Memory B cell (primary cell): ENCODE data around the gene PDE4B.

Experiments
- ATAC-seq: fragments of 150-1000 bp; cut with Tn5 transposase; 2 replicates; pipeline ENCODE4 v1.10.0; 2021; ENCODE audit warnings: low read depth, mild to moderate bottlenecking, moderate library complexity
- DNase-seq, 2 donors: peaks; one replicate each; pipeline ENCODE4 v3.0.0; 2022; ENCODE audit warnings: low spot score in 2 of 2
- H3K27ac Mint-ChIP-seq: one replicate; pipeline ENCODE4 v1.8.0; 2022; ENCODE audit warnings: mild to moderate bottlenecking, moderate library complexity, mixed read lengths
- H3K27me3 Mint-ChIP-seq: one replicate; pipeline ENCODE4 v1.8.0; 2022; ENCODE audit warnings: mixed read lengths
- H3K36me3 Mint-ChIP-seq: one replicate; pipeline ENCODE4 v1.8.0; 2022; ENCODE audit warnings: mild to moderate bottlenecking, mixed read lengths
- H3K4me1 Mint-ChIP-seq: one replicate; pipeline ENCODE4 v1.8.0; 2022; ENCODE audit warnings: mixed read lengths
- H3K4me3 Mint-ChIP-seq: one replicate; pipeline ENCODE4 v1.8.0; 2022; ENCODE audit warnings: mild to moderate bottlenecking, moderate library complexity, mixed read lengths
- H3K9me3 Mint-ChIP-seq: one replicate; pipeline ENCODE4 v1.8.0; 2022; ENCODE audit warnings: mixed read lengths

Gene PDE4B

DNA sequence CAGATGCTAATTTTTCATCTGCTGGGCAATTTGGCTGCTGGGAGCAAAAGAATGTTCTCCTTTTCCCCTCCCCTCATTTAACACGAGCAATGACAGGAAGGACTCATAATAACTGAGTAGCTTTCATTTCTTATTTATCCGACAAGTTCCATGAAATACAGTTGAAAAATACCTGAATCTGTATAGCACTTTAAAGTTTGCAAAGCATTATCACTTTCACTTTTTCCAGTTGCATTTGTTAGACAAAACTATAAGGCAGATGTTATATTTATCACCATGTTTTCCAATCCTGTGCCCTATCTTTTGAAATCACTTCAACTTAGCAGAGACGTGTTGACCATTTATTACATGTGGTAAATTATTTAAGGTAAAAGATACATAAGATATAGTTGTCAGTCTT is 390.7 kb downstream of the PDE4B start:
- DNase-seq (no peak), ATAC-seq (no peak)
- H3K27ac Mint-ChIP-seq, result no peak overlapping the region
- no peaks in the 10 kb centered on the region for H3K9me3 Mint-ChIP-seq
- H3K27me3 Mint-ChIP-seq, result peaks cover 6% of the 10 kb centered on the region
- no peaks in the 10 kb centered on the region for H3K36me3 Mint-ChIP-seq
- H3K4me1 Mint-ChIP-seq, result no peaks in the 10 kb centered on the region
- no peak overlapping the region for H3K4me3 Mint-ChIP-seq

DNA sequence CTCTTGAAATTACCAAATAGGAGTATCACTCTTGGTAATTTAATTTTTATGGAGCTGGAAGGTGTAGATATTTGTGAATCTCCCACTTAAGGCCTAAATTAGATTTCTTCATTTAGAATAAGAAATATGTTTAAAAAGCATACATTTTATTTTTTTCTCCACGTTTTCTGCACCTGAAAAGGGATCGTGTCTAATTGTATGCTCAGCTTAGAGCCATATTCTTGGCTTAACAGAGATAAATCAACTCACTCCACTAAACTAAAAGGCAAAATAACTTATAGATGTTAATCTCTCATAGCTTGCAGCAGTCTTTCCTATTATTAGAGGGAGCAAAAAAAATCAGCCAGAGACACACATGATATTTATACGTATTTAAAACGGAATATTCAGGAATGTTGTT is 404.4 kb downstream of the PDE4B start:
- Mint-ChIP-seq H3K4me3 (no peak overlapping the region), H3K36me3 (no peaks in the 10 kb centered on the region), H3K9me3 (no peaks in the 10 kb centered on the region), H3K27me3 (peaks cover 2% of the 10 kb centered on the region), H3K27ac (no peak overlapping the region), H3K4me1 (no peaks in the 10 kb centered on the region)
- ATAC-seq (no peak), DNase-seq (no peak)

DNA sequence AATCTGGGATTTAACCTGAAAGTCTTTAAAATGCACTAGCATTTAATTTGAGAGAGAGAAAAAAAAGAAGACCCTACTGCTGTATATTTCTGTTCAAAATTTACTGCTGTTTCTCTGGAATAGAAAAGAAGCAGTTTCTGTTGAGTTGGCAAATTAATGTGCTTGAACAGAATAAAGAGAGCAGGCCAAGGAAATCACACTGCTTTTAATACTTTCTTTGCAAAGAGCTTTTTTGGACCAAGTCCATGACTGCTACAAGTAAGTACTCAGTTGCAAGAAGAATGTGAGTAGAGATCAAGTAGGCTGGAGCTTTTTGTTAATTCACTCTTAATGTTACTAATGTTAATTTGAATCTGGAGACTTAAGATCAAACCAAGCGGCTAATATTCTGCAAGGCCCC is 405.1 kb downstream of the PDE4B start:
- Mint-ChIP-seq H3K27me3 (no peaks in the 10 kb centered on the region), H3K4me3 (no peak overlapping the region), H3K9me3 (peaks cover 2% of the 10 kb centered on the region), H3K36me3 (no peaks in the 10 kb centered on the region), H3K4me1 (no peaks in the 10 kb centered on the region), H3K27ac (no peak overlapping the region)
- DNase-seq (no peak), ATAC-seq (no peak)

DNA sequence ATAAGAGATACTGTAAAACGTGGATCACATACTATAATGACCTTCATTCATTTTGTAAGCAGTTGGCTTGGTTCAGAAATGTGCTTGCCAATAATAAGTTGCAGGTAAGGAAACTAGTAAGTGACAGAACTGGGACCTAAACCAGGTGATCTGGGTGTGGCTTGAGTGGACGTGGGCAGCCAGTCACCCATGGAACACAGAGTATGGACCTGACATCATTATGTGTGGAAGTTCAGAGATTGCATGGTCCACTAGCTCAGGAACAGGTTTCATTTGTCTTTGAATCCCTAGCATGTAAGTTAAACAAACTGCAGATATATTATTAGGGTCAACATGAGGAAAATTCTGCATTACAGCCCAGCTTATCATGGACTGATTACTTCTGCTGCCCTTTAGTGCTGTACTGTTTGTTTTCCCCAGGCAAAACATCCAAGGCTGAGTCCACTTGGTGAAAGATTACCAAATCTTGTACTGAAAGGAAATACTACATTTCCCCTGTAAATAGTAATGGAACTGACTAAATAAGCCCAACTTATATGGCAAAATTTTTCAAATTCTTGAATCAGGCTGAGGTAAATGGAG is 414.0 kb downstream of the PDE4B start:
- Mint-ChIP-seq H3K27me3 (peaks cover 16% of the 10 kb centered on the region), H3K9me3 (peaks cover 6% of the 10 kb centered on the region), H3K4me3 (no peak overlapping the region), H3K36me3 (peaks cover 2% of the 10 kb centered on the region), H3K27ac (no peak overlapping the region), H3K4me1 (no peaks in the 10 kb centered on the region)
- DNase-seq, result no peak
- no peak for ATAC-seq

DNA sequence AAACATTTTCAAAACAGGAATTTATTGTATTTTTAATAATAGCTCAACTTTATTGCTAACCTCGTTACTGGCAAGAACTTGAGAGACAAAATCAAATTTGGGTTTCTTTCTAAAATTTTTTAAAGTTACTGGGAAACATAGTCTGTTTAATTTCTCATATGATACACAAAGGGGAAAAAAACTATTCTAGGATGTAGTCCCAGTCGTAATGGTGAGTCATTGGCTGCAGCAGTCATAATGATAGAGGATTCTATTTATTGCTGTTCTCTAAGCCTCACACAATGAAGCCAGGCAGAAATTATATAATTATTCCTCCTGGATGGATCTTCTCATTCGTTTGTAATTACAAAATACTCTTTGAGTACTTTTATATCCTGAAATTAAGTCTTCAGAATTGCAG is 414.8 kb downstream of the PDE4B start:
- H3K4me1 Mint-ChIP-seq, result no peaks in the 10 kb centered on the region
- no peak for ATAC-seq

DNA sequence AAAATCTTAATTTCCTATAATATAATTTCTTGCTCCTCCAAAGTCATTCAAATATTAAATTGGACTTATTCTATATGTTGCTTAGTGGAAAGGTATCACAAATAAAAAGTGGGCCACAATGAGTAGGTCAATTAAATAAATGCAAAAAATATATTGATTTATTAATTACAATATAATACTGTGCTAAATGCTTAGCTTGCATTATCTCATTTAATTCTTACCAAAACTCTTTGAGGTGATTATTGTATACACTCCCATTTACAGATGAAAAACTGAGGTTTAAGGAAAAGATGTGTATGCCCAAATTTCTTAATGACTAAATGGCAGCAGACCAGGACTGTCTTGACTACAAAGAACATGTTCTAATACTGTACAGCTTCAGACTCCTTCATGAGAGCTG is 415.9 kb downstream of the PDE4B start:
- ATAC-seq, result no peak
- Mint-ChIP-seq H3K4me3 (no peak overlapping the region), H3K4me1 (no peaks in the 10 kb centered on the region), H3K27ac (no peak overlapping the region), H3K36me3 (peaks cover 2% of the 10 kb centered on the region), H3K9me3 (peaks cover 4% of the 10 kb centered on the region), H3K27me3 (peaks cover 19% of the 10 kb centered on the region)
- no peak for DNase-seq

More for the DNA sequence above, 414.8 kb downstream of the PDE4B start:
- H3K9me3 Mint-ChIP-seq, result peaks cover 5% of the 10 kb centered on the region
- H3K27me3 Mint-ChIP-seq, result peaks cover 19% of the 10 kb centered on the region
- H3K4me3 Mint-ChIP-seq, result no peak overlapping the region
- H3K27ac Mint-ChIP-seq, result no peak overlapping the region
- peaks cover 2% of the 10 kb centered on the region for H3K36me3 Mint-ChIP-seq
- DNase-seq, result no peak

DNA sequence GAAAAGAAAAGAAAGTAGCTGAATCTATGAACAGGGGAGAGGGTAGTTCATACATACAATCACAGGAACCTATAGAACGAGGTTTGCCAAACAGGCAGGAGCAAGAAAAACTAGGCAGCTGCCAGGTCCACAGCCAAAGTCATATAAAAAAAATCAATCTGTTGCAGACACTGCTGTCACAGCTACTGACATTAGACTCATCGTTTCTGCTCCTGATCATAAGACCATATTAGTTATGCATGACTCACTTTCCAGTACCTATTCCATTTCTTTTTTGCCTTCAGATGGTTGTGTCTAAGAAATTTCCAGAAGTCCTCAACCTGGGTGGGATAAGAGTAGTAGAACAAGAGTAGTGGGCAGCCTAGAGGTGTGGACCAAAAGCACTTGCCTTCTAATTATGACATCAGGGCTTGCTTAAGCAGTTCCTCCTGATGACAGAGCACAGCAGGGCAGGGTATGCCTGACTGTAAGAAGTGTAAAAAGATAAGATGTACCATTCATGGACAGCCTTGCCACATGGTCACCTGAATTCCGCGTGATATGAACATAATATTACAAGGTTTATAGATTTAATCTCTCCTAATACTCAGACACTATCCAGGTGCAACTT is 418.0 kb downstream of the PDE4B start:
- Mint-ChIP-seq H3K36me3 (peaks cover 2% of the 10 kb centered on the region), H3K27ac (no peak overlapping the region), H3K27me3 (peaks cover 16% of the 10 kb centered on the region), H3K4me3 (no peak overlapping the region), H3K9me3 (peaks cover 4% of the 10 kb centered on the region), H3K4me1 (no peaks in the 10 kb centered on the region)
- no peak for ATAC-seq
- no peak for DNase-seq

DNA sequence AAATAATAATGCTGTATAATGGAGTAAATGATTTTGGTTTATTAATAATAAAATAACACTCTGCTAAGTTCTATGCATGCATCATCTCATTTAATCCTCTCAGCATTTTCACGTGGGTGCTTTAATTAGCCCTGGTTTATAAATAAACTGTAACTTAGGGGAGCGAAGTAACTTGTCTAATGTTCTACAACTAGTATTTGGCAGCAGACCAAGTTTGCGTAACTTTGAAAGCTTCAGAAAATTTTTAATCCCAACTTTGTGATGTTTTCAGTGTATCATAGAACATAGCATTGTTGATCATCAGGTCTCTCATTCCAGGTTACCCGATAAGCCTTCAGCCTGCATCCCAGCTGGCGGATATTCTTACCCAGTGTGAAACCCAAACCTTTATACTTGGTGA is 418.8 kb downstream of the PDE4B start:
- ATAC-seq, result no peak
- Mint-ChIP-seq H3K4me3 (no peak overlapping the region), H3K4me1 (no peaks in the 10 kb centered on the region), H3K27ac (no peak overlapping the region), H3K36me3 (peaks cover 2% of the 10 kb centered on the region), H3K9me3 (peaks cover 4% of the 10 kb centered on the region), H3K27me3 (peaks cover 10% of the 10 kb centered on the region)
- DNase-seq, result no peak

DNA sequence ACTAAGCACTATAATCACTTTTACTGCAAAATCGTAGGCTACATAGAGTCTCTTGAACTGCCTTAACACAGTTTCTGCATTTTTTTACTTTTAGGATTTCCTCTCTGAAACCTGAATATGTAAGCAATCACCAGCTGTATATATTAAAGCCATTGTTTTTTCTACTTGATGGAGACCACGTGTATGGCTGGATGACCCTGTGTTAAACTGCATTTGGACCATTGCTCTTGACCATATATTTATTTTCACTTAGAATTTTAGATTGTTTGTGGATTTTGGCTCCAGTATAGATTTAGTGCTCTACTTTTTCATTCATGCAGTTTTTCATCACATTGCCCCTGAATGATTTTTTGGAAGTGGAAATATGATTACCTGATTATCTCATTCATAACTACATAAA is 420.8 kb downstream of the PDE4B start:
- Mint-ChIP-seq H3K27me3 (peaks cover 8% of the 10 kb centered on the region), H3K9me3 (peaks cover 4% of the 10 kb centered on the region), H3K27ac (no peak overlapping the region), H3K4me1 (no peaks in the 10 kb centered on the region), H3K36me3 (peaks cover 2% of the 10 kb centered on the region), H3K4me3 (no peak overlapping the region)
- DNase-seq (no peak), ATAC-seq (no peak)

DNA sequence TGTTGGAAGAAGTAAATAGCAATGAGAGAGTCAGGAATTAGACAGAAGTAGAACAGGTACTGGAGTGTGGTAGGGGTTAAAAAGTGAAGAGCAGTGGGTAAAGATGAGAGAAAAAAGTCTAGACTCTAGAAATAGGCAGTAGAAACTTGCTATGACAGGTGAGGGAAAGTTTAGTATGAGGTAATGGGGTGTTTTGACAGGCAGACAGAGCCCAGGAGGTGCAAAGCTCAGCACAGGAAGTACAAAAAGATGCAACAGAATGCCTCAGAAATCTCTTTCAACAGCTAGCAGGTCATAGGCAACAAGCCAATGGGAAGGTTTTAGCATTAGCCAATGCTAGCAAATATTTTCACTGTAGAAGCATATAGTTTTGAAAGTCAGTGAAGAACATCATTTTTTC is 422.2 kb downstream of the PDE4B start:
- peaks cover 4% of the 10 kb centered on the region for H3K9me3 Mint-ChIP-seq
- ATAC-seq, result no peak
- H3K27ac Mint-ChIP-seq, result no peak overlapping the region
- peaks cover 6% of the 10 kb centered on the region for H3K27me3 Mint-ChIP-seq
- no peak for DNase-seq
- no peak overlapping the region for H3K4me3 Mint-ChIP-seq
- no peaks in the 10 kb centered on the region for H3K4me1 Mint-ChIP-seq
- H3K36me3 Mint-ChIP-seq, result peaks cover 2% of the 10 kb centered on the region

DNA sequence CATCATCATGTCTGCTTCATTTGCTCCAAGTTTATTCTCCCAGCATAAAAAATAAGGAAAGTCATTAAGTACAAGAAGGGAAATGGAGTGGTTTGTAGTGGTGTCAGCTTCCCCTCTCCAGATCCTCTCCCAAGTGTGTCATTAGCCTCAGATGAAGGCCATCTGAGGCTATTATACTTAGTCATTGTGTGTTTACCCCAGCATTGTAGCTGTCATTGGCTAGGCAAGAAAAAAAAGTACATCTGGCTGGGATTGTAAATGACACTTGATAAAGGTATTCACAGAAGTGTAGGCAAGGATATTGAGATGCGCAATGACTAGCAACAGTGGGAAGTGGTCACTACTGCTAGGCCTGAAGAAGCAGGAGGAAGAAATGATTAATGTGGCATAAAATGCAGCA is 424.3 kb downstream of the PDE4B start:
- H3K4me3 Mint-ChIP-seq, result no peak overlapping the region
- peaks cover 6% of the 10 kb centered on the region for H3K27me3 Mint-ChIP-seq
- DNase-seq, result no peak
- no peaks in the 10 kb centered on the region for H3K4me1 Mint-ChIP-seq
- peaks cover 2% of the 10 kb centered on the region for H3K36me3 Mint-ChIP-seq
- no peak for ATAC-seq
- H3K9me3 Mint-ChIP-seq, result peaks cover 4% of the 10 kb centered on the region
- H3K27ac Mint-ChIP-seq, result no peak overlapping the region

DNA sequence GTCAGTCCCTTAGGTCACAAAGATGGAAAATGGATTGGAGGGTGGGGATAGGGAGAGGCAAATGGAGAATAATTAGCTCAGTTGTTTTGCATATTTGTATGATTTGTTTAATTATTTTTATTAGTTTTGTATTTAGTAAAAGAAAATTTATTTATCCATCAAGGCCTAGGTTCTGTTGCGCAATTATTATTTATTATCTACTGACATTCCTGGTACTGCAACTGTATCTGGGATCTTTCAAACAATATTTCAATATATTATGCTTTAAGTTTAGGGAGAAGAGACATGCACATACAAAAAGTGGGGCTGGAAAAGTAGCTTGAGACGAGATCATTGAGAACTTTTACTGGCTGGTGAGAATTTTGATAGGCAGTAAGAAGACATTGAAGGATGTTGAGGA is 424.9 kb downstream of the PDE4B start:
- Mint-ChIP-seq H3K27me3 (peaks cover 3% of the 10 kb centered on the region), H3K9me3 (peaks cover 4% of the 10 kb centered on the region), H3K4me3 (no peak overlapping the region), H3K4me1 (no peaks in the 10 kb centered on the region), H3K36me3 (peaks cover 2% of the 10 kb centered on the region), H3K27ac (no peak overlapping the region)
- DNase-seq, result no peak
- no peak for ATAC-seq

DNA sequence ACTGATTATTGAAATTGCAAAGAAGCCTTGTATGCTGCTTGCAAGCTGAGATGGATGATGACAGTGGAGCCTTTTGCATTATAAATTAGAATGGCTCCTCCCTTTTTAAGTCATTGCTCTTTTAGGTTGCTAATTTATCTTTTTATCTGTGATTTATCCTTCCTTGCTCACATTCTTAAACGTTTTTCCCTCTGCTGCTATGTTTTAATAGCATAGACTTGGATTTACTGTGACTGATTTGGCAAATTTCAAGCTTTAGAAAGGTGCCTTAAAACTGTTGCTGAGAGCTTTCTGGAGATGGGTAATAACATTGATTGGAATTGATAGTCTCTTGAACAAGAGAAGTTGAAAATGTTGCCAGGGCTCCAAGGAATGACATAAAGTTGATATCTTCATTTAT is 427.8 kb downstream of the PDE4B start:
- H3K9me3 Mint-ChIP-seq, result peaks cover 3% of the 10 kb centered on the region
- ATAC-seq (no peak), DNase-seq (no peak)
- H3K4me3 Mint-ChIP-seq, result no peak overlapping the region
- no peaks in the 10 kb centered on the region for H3K4me1 Mint-ChIP-seq
- H3K27ac Mint-ChIP-seq, result no peak overlapping the region
- H3K27me3 Mint-ChIP-seq, result peaks cover 15% of the 10 kb centered on the region
- peaks cover 2% of the 10 kb centered on the region for H3K36me3 Mint-ChIP-seq

DNA sequence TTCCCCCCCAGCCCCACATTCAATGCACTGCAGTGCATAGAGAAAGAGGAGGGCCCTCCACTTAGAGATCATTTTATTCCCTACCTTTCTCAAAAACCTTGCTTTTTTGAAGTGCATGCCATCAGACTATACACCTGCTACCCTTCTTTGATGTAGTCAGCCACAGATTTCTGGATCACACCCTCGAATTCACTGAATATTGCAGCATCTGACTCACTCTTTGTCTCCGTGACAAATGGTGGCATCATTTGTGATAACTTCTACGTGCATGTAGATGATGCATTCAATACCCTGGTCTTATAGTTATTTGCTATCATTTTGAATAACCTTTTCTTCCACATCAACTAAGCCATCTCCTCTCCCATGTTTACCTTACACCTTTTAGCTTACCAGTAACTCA is 431.0 kb downstream of the PDE4B start:
- Mint-ChIP-seq H3K27me3 (peaks cover 12% of the 10 kb centered on the region), H3K27ac (no peak overlapping the region), H3K4me1 (no peaks in the 10 kb centered on the region), H3K9me3 (no peaks in the 10 kb centered on the region), H3K4me3 (no peak overlapping the region), H3K36me3 (no peaks in the 10 kb centered on the region)
- no peak for DNase-seq
- ATAC-seq, result no peak

DNA sequence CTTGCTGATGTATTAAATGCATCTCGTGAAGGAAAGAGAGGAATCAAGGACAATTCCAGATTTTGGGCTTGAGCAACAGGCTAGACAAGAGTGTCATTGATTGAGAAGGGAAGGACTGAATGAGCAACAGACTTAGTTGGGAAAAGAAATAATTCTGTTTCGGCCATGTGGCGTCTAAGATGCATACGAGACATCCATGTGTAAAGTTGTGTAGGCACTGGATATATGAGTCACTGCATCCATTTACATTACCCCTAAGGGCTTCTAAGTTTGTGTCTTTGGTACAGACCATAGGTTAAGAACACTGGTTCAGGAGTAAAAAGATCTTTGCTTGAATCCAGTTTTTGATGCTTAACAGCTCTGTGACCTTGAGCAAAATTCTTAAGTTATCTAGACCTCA is 434.3 kb downstream of the PDE4B start:
- no peak overlapping the region for H3K4me3 Mint-ChIP-seq
- DNase-seq, result no peak
- no peaks in the 10 kb centered on the region for H3K4me1 Mint-ChIP-seq
- no peak for ATAC-seq
- H3K9me3 Mint-ChIP-seq, result no peaks in the 10 kb centered on the region
- H3K36me3 Mint-ChIP-seq, result no peaks in the 10 kb centered on the region
- peaks cover 13% of the 10 kb centered on the region for H3K27me3 Mint-ChIP-seq
- H3K27ac Mint-ChIP-seq, result no peak overlapping the region
